GM10847 (cell line): ENCODE measurements around the gene SNRPB2.

Experiments used
- POLR2A ChIP-seq: IDR thresholded peaks from 2 replicates; pipeline ENCODE4 v1.6.1; 2011; ENCODE audit not compliant: insufficient read length; ENCODE audit errors: extremely low read depth

The SNRPB2 gene

DNA sequence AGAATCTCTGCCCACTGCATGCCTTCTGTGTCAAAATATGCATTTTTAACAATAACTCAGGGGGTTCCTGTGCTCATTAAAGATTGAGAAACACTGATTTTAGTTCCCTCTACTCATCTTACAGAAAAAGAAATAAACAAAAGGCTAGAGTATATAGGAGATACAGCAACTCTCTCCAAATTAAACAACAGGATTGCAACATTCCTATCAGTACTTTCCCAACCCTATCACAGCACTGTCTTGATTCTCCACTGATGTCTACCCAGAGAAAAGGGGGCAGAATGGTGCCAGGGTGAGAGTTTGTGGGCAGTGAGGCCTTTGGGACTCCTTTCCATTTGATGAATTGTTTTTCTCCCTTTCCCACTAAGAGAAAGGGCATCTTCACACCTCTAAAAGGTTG is 23.1 kb downstream of the SNRPB2 start:
- no peak for TF ChIP-seq POLR2A

DNA sequence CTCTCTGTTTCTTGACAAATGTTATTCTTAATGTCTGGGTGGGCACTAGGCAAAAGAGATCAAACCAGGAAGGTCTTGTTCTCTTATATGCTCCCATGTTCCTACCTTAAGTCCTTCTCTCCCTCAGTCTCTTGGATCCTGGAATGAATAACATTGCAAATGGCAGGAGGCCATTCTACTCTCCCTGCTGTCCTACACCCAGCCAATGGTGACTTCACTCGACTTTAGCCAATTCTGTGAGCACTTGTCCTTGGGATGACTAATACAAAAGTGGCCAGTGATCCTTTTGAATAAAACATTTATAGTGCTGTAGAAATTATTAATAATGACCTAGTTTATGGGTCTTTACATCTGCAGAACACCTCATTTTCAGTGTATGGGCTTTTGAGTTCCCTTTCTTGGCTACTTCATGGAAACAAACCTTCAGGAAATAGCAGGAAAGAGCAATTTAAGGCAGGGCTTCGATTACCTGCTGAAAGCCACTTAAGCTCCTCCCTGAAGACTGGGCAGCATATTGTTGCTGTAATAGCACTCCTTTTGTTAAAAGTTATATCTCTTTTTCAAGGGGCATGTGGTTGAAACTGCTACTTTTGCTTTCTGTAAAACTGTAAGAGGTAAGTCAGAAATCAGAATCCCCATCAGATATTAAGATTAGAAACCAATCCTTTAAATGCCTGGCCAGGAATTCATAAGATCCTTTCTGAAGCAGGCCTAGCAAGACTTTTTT is 28.8 kb downstream of the SNRPB2 start:
- no peak for TF ChIP-seq POLR2A

DNA sequence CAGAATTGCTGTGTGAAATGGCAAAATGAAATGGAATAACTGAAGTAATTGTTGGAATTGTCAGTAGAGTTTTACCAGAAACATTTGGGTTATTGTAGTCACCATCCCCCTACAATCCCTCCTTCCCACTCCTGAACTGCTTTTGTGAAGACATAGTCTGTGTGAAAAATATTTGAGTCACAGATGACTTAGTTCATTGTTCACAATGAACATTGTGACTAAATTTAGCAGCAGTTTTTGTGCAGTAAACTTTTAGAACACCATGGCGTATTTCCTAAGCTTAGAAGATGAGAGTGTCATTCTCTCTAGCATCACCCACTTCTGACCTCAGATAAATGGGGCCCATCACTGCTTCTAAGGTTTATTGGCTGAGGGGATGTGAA is 29.3 kb downstream of the SNRPB2 start:
- TF ChIP-seq POLR2A = no peak

DNA sequence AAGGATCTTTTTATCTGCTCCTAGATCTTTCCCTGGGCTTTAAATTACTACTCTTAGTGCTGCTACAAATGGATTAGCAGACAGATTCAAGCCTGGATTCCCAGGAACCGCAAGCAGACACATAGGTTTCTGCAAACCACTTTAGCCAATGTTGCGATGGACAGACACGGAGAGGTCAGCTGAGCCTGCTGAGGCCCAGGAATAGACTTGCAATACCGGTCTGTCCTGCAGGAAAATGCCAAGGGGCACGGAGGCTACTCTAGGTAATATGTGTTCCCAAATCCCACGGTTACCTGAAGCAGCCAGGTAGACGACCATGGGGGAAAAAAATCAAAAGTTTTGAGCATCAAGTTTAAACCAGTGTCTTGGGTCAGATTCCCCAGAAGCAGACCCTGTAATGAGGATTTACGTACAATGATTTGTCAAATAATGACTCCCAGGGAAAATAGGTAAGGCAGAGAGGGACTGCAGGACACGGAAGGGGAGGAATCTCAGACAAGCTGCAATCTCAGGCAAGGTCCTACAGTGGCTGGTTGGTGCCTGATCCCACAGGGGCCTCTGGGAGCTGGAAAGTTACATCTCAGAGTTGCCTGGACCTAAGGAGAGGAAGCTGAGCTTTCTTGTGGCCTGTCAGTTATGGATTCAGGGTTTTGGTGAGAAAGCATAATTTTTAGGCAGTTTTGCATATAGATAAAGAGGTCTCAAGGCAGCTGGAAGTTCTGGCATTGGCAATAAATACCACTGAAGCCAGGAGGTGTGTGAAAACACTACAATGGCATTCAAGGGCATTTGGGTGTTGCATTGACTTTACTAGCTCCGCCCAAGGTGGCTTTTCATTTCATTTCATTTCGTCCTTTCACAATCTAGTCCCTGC is 30.8 kb downstream of the SNRPB2 start:
- TF ChIP-seq POLR2A = no peak

DNA sequence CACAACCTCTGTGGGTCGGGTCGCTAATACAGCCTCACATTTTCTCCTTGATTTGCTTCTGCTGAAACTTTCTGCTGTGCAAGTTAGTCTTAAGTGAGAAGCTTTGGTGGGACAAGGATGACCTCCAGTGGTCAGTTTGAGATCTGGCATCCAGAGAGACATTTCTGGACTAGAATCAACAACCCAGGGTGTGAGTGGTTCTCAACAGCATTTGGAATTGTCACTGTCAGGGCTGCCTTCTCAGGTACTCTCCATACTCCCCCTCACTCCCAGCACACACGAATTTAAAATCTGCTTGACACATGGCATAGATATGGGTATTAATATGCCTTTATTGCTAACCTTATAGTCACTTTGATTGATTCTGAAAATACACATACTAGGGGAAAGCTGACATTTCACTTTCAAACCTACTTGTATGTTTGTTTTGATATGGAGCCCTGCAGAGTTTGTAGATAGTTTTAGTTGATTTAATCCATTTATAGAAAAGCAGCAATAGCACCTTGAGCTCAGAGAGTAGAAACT is 31.5 kb downstream of the SNRPB2 start:
- TF ChIP-seq POLR2A = no peak

DNA sequence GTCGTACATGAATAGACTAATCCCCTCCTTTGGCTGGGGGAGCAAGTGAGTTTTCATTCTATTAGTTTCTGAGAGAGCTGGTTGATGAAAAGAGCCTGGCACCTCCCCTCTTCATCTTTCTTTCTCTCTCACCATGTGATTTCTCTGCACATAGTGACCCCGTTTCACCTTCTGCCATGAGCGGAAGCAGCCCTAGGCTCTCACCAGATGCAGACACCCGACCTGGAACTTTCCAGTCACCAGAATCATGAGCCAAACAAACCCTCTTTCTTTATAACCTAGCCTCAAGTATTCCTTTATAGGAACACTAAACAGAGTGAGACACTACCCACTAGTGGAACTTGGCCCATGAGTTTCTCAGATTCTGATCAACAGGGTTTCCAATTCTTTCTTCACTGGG is 34.7 kb downstream of the SNRPB2 start:
- TF ChIP-seq POLR2A = no peak

DNA sequence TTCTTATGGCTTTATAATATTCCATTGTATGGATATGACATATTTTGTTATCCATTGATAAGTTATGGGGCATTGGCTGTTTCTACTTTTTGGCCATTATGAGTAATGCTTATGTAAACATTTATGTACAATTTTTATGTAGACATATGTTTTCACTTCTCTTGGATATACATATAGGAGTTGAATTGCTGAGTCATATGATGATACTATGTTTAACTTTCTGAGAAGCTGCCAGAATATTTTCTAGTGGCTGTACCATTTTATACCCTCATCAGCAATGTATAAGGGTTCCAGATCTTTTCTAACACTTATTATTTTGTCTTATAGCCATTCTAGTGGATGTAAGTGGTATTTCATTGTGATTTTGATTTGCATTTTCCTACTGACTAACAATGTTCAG is 41.4 kb downstream of the SNRPB2 start:
- no peak for TF ChIP-seq POLR2A

DNA sequence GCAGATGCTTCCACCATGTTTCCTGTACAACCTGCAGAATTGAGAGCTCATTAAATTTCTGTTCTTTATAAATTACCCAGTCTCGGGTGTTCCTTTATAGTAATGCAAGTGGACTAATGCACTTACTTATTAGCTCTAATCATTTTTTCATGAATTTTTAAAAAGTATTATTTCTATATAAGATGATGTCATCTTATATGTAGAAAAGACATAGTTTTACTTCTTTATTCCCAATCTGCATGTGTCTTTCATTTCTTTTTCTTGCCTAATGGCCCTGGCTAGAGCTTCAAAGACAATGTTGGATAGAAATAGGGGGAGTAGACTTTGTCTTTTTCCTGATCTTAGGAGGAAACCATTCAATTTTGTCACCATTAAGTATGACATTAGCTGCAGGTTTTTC is 46.1 kb downstream of the SNRPB2 start:
- no peak for TF ChIP-seq POLR2A

DNA sequence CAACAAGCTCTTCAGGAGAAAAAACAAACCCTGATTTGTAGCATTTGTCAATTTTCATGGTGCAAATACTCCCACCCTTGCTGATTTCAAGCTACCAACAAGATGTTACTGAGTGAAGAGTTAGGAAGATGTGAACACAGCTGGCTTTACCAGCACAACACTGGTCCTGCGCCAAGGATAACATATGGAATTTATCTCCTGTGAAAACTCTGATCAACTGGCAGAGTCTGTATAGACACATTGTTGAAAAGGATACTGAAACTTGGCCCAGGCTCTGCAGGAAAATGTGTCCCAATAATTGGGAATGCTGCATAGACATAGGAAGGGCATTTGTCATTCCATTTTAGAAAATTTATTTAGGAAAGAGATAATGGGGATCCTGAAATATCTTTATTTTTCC is 47.3 kb downstream of the SNRPB2 start:
- TF ChIP-seq POLR2A = no peak

DNA sequence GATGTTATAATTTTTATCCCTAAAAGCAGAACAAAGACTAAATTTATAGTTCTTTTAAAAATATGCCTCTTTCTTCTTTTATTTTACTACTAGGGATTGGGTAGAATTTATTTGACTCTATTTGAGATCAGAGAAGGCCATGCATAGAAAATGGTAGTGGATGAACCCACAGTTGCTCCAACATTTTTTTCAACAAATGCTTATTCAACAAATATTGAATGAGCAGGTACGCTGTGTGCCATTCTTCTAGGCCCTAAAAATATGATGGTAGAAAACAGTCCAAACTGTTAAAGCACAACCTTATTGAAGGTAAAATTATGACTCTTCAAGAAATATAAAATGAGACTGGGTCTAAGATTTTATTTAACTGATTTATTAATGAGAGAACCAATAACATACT is 48.3 kb downstream of the SNRPB2 start:
- TF ChIP-seq POLR2A = no peak

DNA sequence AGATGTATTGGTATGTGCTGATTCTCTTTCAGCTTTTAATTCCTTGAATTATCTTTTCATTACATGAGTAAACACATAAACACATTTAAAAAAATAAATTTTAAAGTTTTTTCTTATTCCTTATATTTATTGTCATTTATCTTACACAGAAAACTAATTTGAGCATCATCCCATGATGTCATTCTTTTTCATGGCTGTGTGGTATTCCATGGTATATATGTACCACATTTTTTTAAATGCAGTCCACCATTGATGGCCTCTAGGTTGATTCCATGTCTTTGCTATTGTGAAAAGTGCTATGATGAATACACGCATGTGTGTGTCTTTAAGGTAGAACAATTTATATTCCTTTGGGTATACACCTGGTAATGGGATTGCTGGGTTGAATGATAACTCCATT is 51.7 kb downstream of the SNRPB2 start:
- TF ChIP-seq POLR2A = no peak

DNA sequence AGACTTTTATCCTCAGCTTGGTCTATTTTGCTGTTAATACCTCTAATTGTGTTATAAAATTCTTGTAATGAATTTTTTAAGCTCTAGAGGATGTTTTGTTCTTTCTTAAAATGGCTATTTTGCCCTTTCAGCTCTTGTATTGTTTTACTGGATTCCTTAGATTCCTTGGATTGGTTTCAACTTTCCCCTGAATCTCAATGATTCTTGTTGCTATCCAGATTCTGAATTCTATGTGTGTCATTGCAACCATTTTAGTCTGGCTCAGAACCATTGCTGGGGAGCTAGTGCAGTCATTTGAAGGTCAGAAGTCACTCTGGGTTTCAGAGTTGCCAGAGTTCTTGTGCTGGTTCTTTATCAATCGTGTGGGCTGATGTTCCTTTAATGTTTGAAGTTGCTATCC is 55.4 kb downstream of the SNRPB2 start:
- TF ChIP-seq POLR2A = no peak
